ENCODE data around the gene PAX3. TPM values are rescaled to one million over a fixed set of nuclear protein-coding genes. Genes with fewer than 3 reads are reported as not detected.

Gene PAX3
- total RNA-seq (under 1 TPM in 2 of 4 donors, not detected in 2; 0.25 to 0.34 TPM), polyA plus RNA-seq (0.23 TPM)
- long read RNA-seq, donor 1, result 0 reads
- long read RNA-seq, donor 2, result 0 reads
- long read RNA-seq, donor 3, partial matches to known transcripts, result 0 of 1 reads
- long read RNA-seq, donor 3, other reads (novel, unspliced or antisense), result 0 of 1 reads
- long read RNA-seq, donor 4, result 0 reads

GRCh38 chr2:222298311-222299150, at the start of gene PAX3:
PAX3 (minus strand) TSS chr2:222298998; CDS start chr2:222298615, 383 bp downstream.
- Histone ChIP-seq H3K9me3 (ENCODE audit: control insufficient read depth, low read length) (no peaks in the 10 kb centered on the region), H3K4me3 (ENCODE audit: low read length) (peak within 1 kb of the TSS; percentile 21), H3K27me3 (ENCODE audit: control insufficient read depth, insufficient read depth) (no peaks in the 10 kb centered on the region), H3K27ac (ENCODE audit: low read length) (no peak within 1 kb of the TSS), H3K4me1 (ENCODE audit: control insufficient read depth, insufficient read depth, low read length) (peaks cover 6% of the 10 kb centered on the region)
- intact Hi-C loops (cut with DNase I), result loop anchor here in 1 of 4 donors (10.0 kb wide), 1 partner anchor 234 kb away; no protein-coding TSS in a partner anchor
- WGBS, result 4% methylated on average over 63 of the region's 63 CpGs
- ATAC-seq, result peak in 1 of 2 donors; percentile 11
- DNase-seq, result peak in 1 of 3 donors; percentile 48

- H3K4me3 ChIP-seq (ENCODE audit: low read length), result no peak overlapping the region
- no peaks in the 10 kb centered on the region for H3K27me3 ChIP-seq (ENCODE audit: control insufficient read depth, insufficient read depth)
- H3K4me1 ChIP-seq (ENCODE audit: control insufficient read depth, insufficient read depth, low read length), result no peaks in the 10 kb centered on the region
- H3K27ac ChIP-seq (ENCODE audit: low read length), result no peak overlapping the region
- 91% methylated on average over 1 of the region's 1 CpG for WGBS
- ATAC-seq, result no peak
- no peaks in the 10 kb centered on the region for H3K9me3 ChIP-seq (ENCODE audit: control insufficient read depth, low read length)
- DNase-seq, result no peak
- intact Hi-C loops (cut with DNase I), result no loop called here
Observed at GRCh38 chr2:222341331-222341730, 42.5 kb upstream of the PAX3 start.

GRCh38 chr2:222338374-222338773, 39.6 kb upstream of the PAX3 start:
- H3K9me3 ChIP-seq (ENCODE audit: control insufficient read depth, low read length), result no peaks in the 10 kb centered on the region
- H3K27ac ChIP-seq (ENCODE audit: low read length), result no peak overlapping the region
- no peaks in the 10 kb centered on the region for H3K4me1 ChIP-seq (ENCODE audit: control insufficient read depth, insufficient read depth, low read length)
- intact Hi-C loops (cut with DNase I), result no loop called here
- DNase-seq (no peak), ATAC-seq (no peak)
- no peaks in the 10 kb centered on the region for H3K27me3 ChIP-seq (ENCODE audit: control insufficient read depth, insufficient read depth)
- no peak overlapping the region for H3K4me3 ChIP-seq (ENCODE audit: low read length)
- WGBS, result 91% methylated on average over 1 of the region's 1 CpG

GRCh38 chr2:222336931-222337330, 38.1 kb upstream of the PAX3 start:
- no peak overlapping the region for H3K27ac ChIP-seq (ENCODE audit: low read length)
- no peaks in the 10 kb centered on the region for H3K27me3 ChIP-seq (ENCODE audit: control insufficient read depth, insufficient read depth)
- ATAC-seq (no peak), DNase-seq (no peak)
- no peak overlapping the region for H3K4me3 ChIP-seq (ENCODE audit: low read length)
- no peaks in the 10 kb centered on the region for H3K4me1 ChIP-seq (ENCODE audit: control insufficient read depth, insufficient read depth, low read length)
- intact Hi-C loops (cut with DNase I), result no loop called here
- no peaks in the 10 kb centered on the region for H3K9me3 ChIP-seq (ENCODE audit: control insufficient read depth, low read length)

- DNase-seq, result no peak
- Histone ChIP-seq H3K27ac (ENCODE audit: low read length) (no peak overlapping the region), H3K27me3 (ENCODE audit: control insufficient read depth, insufficient read depth) (no peaks in the 10 kb centered on the region), H3K4me3 (ENCODE audit: low read length) (no peak overlapping the region), H3K9me3 (ENCODE audit: control insufficient read depth, low read length) (no peaks in the 10 kb centered on the region), H3K4me1 (ENCODE audit: control insufficient read depth, insufficient read depth, low read length) (no peaks in the 10 kb centered on the region)
- intact Hi-C loops (cut with DNase I), result no loop called here
- ATAC-seq, result no peak
- WGBS, result 80% methylated on average over 1 of the region's 1 CpG
Observed at GRCh38 chr2:222336442-222336841, 37.6 kb upstream of the PAX3 start.

GRCh38 chr2:222334914-222335313, 36.1 kb upstream of the PAX3 start:
- Histone ChIP-seq H3K4me1 (ENCODE audit: control insufficient read depth, insufficient read depth, low read length) (no peaks in the 10 kb centered on the region), H3K9me3 (ENCODE audit: control insufficient read depth, low read length) (no peaks in the 10 kb centered on the region), H3K27ac (ENCODE audit: low read length) (no peak overlapping the region), H3K4me3 (ENCODE audit: low read length) (no peak overlapping the region), H3K27me3 (ENCODE audit: control insufficient read depth, insufficient read depth) (no peaks in the 10 kb centered on the region)
- WGBS, result 87% methylated on average over 2 of the region's 2 CpGs
- DNase-seq (no peak), ATAC-seq (no peak)
- intact Hi-C loops (cut with DNase I), result no loop called here

- intact Hi-C loops (cut with DNase I), result no loop called here
- no peak overlapping the region for H3K4me3 ChIP-seq (ENCODE audit: low read length)
- 94% methylated on average over 2 of the region's 2 CpGs for WGBS
- no peaks in the 10 kb centered on the region for H3K9me3 ChIP-seq (ENCODE audit: control insufficient read depth, low read length)
- no peak overlapping the region for H3K27ac ChIP-seq (ENCODE audit: low read length)
- no peaks in the 10 kb centered on the region for H3K27me3 ChIP-seq (ENCODE audit: control insufficient read depth, insufficient read depth)
- peak in 1 of 3 donors; percentile 39 for DNase-seq
- no peaks in the 10 kb centered on the region for H3K4me1 ChIP-seq (ENCODE audit: control insufficient read depth, insufficient read depth, low read length)
- ATAC-seq, result no peak
Observed at GRCh38 chr2:222333397-222333796, 34.6 kb upstream of the PAX3 start.

GRCh38 chr2:222332116-222332515, 33.3 kb upstream of the PAX3 start:
- no peak for DNase-seq
- Histone ChIP-seq H3K27ac (ENCODE audit: low read length) (no peak overlapping the region), H3K9me3 (ENCODE audit: control insufficient read depth, low read length) (no peaks in the 10 kb centered on the region), H3K4me3 (ENCODE audit: low read length) (no peak overlapping the region), H3K27me3 (ENCODE audit: control insufficient read depth, insufficient read depth) (no peaks in the 10 kb centered on the region), H3K4me1 (ENCODE audit: control insufficient read depth, insufficient read depth, low read length) (no peaks in the 10 kb centered on the region)
- intact Hi-C loops (cut with DNase I), result no loop called here
- 72% methylated on average over 4 of the region's 4 CpGs for WGBS
- ATAC-seq, result no peak

- DNase-seq, result no peak
- Histone ChIP-seq H3K4me3 (ENCODE audit: low read length) (no peak overlapping the region), H3K27ac (ENCODE audit: low read length) (no peak overlapping the region), H3K27me3 (ENCODE audit: control insufficient read depth, insufficient read depth) (no peaks in the 10 kb centered on the region), H3K4me1 (ENCODE audit: control insufficient read depth, insufficient read depth, low read length) (no peaks in the 10 kb centered on the region), H3K9me3 (ENCODE audit: control insufficient read depth, low read length) (no peaks in the 10 kb centered on the region)
- intact Hi-C loops (cut with DNase I), result no loop called here
- no peak for ATAC-seq
- 88% methylated on average over 4 of the region's 4 CpGs for WGBS
Observed at GRCh38 chr2:222330910-222331309, 32.1 kb upstream of the PAX3 start.

- H3K4me3 ChIP-seq (ENCODE audit: low read length), result no peak overlapping the region
- H3K4me1 ChIP-seq (ENCODE audit: control insufficient read depth, insufficient read depth, low read length), result no peaks in the 10 kb centered on the region
- H3K9me3 ChIP-seq (ENCODE audit: control insufficient read depth, low read length), result no peaks in the 10 kb centered on the region
- no peaks in the 10 kb centered on the region for H3K27me3 ChIP-seq (ENCODE audit: control insufficient read depth, insufficient read depth)
- no peak overlapping the region for H3K27ac ChIP-seq (ENCODE audit: low read length)
- intact Hi-C loops (cut with DNase I), result loop anchor here in 2 of 4 donors (5.0 to 10.0 kb wide), 2 partner anchors 283 to 290 kb away; no protein-coding TSS in a partner anchor
- DNase-seq, result no peak
- no peak for ATAC-seq
Observed at GRCh38 chr2:222322236-222322635, 23.4 kb upstream of the PAX3 start.

Measured in right cardiac atrium (tissue), 5 donors.